Esophagus squamous epithelium (tissue), 5 donors: ENCODE results near the gene TRDMT1. TPM values are rescaled to one million over a fixed set of nuclear protein-coding genes. Genes with fewer than 3 reads are reported as not detected.

Experiments
- DNase-seq: peaks from one replicate; lab custom pipeline; 2025; lab: John Stamatoyannopoulos, UW
- H3K27ac ChIP-seq, 4 donors: fragments of 200-600 bp; sonication (generic); one replicate each; pipeline ENCODE4 v1.5.1; 2016 to 2019; ENCODE audit warnings: mild to moderate bottlenecking in 1 of 4
- H3K27me3 ChIP-seq, 4 donors: fragments of 200-600 bp; sonication (generic); 1 replicate in 3 of 4; 2 replicates in 1 of 4; pipeline versions ENCODE4 v1.5.1 to v1.6.0; 2017 to 2021; ENCODE audit warnings: antibody characterized with exemption in 1 of 4
- H3K36me3 ChIP-seq, 3 donors: fragments of 200-600 bp; sonication (generic); one replicate each; pipeline ENCODE4 v1.5.1; 2016 to 2019
- H3K4me1 ChIP-seq, 3 donors: fragments of 200-600 bp; sonication (generic); one replicate each; pipeline ENCODE4 v1.5.1; 2017 to 2019
- H3K4me3 ChIP-seq, 4 donors: fragments of 200-600 bp; sonication (generic); 1 replicate in 3 of 4; 2 replicates in 1 of 4; pipeline ENCODE4 v1.5.1; 2016 to 2019; ENCODE audit warnings: mild to moderate bottlenecking in 2 of 4, moderate library complexity in 1 of 4
- H3K9me3 ChIP-seq, 3 donors: fragments of 200-600 bp; sonication (generic); one replicate each; pipeline ENCODE4 v1.5.1; 2016 to 2019
- POLR2A ChIP-seq, 4 donors: fragments of 450-650 bp; IDR thresholded peaks; one replicate each; pipeline ENCODE4 v1.6.1; 2017; ENCODE audit warnings: antibody characterized with exemption in 4 of 4, mild to moderate bottlenecking in 4 of 4, moderate library complexity in 3 of 4
- WGBS, 2 donors: methylation state at CpG; one replicate each; pipeline ENCODE4 v1.1.5; 2018; 5-methylcytosine and 5-hydroxymethylcytosine counted together
- intact Hi-C: fragments of 100-400 bp; cut with DNase I; formaldehyde crosslinking; loops from one replicate; pipeline ENCODE4 v1.15.0; 2022
- total RNA-seq, 4 donors: library from RNA; depleted of rRNA; stranded (reverse); fragments of >200 nt; gene quantifications; one replicate each; pipeline ENCODE4 v1.1.0, GENCODE V29; 2016
- TF ChIP-seq, protein P1 (sequence below), 6 experiments: fragments of 450-650 bp in 4 of 6; fragments of 200-600 bp in 2 of 6; sonication (generic) in 2 of 6; IDR thresholded peaks; one replicate each; pipeline ENCODE4 v1.5.1; 2016 to 2019; ENCODE audit warnings: antibody characterized with exemption in 6 of 6, mild to moderate bottlenecking in 4 of 6, moderate library complexity in 4 of 6
- donor health status: DM: yes; HTN: yes; CAD: no.

Gene TRDMT1
- total RNA-seq, 4 donors from 2014 or later, result 1.3 to 5.9 (median 2.6) TPM

DNA sequence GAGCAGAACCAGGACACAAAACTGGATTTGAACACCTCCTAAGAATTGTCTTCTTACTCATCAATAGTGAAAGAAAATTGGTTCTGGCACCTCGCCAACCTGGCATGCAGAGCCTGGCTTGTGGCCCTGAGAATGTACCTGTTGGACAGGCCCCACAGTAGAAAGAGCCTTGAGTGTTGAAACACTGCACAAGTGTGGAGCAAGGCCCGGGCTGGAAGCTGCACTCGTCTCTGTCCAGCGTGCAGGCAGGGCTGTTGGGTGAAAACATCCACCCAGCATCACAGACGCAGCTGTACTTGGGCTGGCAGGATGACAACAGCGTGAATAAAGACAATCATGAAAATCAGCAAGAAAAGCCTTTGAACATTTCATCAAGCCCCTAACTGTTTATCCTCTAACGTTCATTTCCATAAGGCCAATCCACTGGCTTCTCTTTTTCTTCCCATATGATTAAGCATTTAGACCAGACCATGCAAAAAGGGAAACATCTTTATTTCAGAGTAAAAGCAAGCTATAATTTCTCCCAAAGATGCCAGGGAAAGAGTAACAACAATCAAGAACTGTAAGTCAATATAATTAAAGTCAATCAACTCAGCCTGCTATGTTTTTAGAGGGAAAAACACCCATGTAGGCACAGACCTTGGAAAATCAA lies 87.5 kb downstream of the TRDMT1 start:
- H3K9me3 ChIP-seq, result no peaks in the 10 kb centered on the region
- intact Hi-C loops, result no loop called here
- H3K27ac ChIP-seq, result no peak overlapping the region
- no peaks in the 10 kb centered on the region for H3K4me1 ChIP-seq
- H3K27me3 ChIP-seq, result no peaks in the 10 kb centered on the region
- no peak overlapping the region for H3K4me3 ChIP-seq
- H3K36me3 ChIP-seq, result no peaks in the 10 kb centered on the region
- TF ChIP-seq, protein P1, sequence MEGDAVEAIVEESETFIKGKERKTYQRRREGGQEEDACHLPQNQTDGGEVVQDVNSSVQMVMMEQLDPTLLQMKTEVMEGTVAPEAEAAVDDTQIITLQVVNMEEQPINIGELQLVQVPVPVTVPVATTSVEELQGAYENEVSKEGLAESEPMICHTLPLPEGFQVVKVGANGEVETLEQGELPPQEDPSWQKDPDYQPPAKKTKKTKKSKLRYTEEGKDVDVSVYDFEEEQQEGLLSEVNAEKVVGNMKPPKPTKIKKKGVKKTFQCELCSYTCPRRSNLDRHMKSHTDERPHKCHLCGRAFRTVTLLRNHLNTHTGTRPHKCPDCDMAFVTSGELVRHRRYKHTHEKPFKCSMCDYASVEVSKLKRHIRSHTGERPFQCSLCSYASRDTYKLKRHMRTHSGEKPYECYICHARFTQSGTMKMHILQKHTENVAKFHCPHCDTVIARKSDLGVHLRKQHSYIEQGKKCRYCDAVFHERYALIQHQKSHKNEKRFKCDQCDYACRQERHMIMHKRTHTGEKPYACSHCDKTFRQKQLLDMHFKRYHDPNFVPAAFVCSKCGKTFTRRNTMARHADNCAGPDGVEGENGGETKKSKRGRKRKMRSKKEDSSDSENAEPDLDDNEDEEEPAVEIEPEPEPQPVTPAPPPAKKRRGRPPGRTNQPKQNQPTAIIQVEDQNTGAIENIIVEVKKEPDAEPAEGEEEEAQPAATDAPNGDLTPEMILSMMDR (IDR thresholded peaks at IDR 0.05), result no peak
- TF ChIP-seq POLR2A (IDR thresholded peaks at IDR 0.05), result no peak
- 53 to 57% methylated on average over 3 to 6 of the region's 7 CpGs for WGBS, 2 donors
- no peak for DNase-seq

DNA sequence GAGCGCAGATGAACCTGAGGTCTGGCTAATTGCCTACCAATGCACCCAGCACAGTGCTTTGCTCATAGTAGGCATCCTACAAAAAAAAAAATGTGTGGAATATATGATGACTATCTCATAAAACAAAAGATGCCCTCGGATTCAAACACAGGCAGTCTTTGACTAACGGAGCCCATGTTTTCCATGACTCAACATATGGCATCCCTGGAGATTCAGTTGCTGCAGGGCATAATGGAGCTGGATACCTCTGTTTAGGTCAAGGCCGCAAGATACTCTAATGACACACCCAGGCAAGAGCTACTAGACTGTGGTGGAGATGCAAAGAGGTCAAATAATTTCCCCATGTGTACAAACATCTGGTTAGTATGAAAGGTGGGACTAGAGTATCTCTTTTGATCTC lies 88.1 kb downstream of the TRDMT1 start:
- Histone ChIP-seq H3K9me3 (no peaks in the 10 kb centered on the region), H3K4me1 (no peaks in the 10 kb centered on the region), H3K4me3 (no peak overlapping the region), H3K27ac (no peak overlapping the region), H3K27me3 (no peaks in the 10 kb centered on the region), H3K36me3 (no peaks in the 10 kb centered on the region)
- no peak for DNase-seq
- 75 to 76% methylated on average over 4 of the region's 4 CpGs for WGBS, 2 donors
- intact Hi-C loops, result no loop called here
- TF ChIP-seq, protein P1 (IDR thresholded peaks at IDR 0.05), result no peak
- TF ChIP-seq POLR2A (IDR thresholded peaks at IDR 0.05), result no peak

DNA sequence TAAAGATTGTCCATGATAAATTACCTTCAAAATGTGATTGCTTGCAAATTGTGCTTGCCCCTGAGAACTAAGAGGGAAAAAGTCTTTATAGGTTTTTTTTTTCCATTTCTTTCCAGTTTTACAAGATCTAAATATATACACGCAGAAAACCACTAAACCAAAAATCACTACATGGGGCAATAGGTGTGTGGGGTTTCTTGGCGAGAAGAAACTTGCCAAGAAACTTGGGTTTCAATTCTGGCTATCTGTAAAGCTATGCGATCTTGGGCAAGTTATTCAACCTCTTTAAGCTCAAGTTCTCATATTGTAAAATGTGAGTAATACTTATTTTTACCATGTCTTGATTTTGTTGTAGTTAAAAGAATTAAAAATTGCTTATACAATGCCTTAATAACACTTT lies 88.9 kb downstream of the TRDMT1 start:
- Histone ChIP-seq H3K27ac (no peak overlapping the region), H3K9me3 (no peaks in the 10 kb centered on the region), H3K4me1 (no peaks in the 10 kb centered on the region), H3K36me3 (no peaks in the 10 kb centered on the region), H3K27me3 (no peaks in the 10 kb centered on the region), H3K4me3 (no peak overlapping the region)
- intact Hi-C loops, result no loop called here
- no peak for DNase-seq
- 51 to 62% methylated on average over 3 of the region's 3 CpGs for WGBS, 2 donors
- TF ChIP-seq, protein P1 (IDR thresholded peaks at IDR 0.05), result no peak
- TF ChIP-seq POLR2A (IDR thresholded peaks at IDR 0.05), result no peak

DNA sequence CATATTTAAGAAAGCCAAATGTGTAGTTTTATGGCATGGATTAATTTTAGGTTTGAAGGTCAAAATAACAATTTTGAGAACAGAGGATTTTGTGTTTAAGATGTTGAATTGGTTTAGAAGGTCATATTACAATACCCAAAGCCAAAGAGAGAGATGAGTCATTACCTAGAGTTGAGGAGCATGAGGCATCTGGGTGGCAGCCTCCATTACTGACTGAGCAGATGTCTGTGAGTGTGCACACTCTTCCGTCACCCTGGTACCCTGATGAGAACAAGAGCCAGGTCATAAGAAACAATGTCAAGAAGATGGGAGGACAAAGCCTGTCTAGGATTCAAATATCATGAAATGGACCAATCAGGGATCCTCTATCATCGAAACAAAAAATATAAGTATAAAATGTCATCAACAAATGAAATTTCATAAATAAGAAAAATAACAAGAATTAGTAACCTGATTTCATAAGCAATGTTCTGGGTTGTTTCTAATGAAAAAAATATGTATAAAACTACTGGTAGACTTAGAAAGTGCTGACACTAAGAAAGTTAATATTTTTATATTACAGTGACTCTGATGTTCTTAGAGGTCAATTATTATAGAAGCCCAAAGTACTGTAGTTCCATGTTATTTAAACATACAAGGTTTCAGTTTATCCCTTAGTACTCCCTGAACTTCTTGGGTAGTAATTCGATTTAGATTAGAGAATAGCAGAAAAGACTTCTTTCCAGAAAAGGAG lies 91.8 kb downstream of the TRDMT1 start:
- Histone ChIP-seq H3K4me3 (no peak overlapping the region), H3K27ac (no peak overlapping the region), H3K4me1 (no peaks in the 10 kb centered on the region), H3K36me3 (no peaks in the 10 kb centered on the region), H3K9me3 (no peaks in the 10 kb centered on the region), H3K27me3 (no peaks in the 10 kb centered on the region)
- WGBS, 2 donors, result 85 to 89% methylated on average over 3 of the region's 3 CpGs
- intact Hi-C loops, result no loop called here
- no peak for DNase-seq
- TF ChIP-seq, protein P1 (IDR thresholded peaks at IDR 0.05), result no peak
- no peak for TF ChIP-seq POLR2A (IDR thresholded peaks at IDR 0.05)

DNA sequence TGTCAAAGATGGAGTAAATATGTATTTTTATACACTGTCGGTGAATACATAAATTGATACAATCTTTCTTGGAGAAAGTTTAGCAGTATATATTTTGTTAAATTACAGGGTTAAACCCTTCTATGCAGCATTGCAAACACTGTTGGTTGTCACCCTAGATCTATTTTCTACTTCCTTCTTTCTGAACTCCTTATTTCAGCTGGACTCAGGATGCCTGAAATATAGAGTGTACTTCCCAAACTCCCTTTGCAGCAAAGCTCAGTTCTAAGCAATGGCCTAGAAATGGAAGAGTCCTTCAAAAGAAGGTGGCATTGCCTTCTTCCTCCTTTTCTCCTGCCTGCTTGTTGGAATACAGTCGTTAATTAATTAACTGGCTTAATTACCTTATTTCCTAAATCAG lies 92.4 kb downstream of the TRDMT1 start:
- intact Hi-C loops, result no loop called here
- H3K4me3 ChIP-seq, result no peak overlapping the region
- no peak for TF ChIP-seq POLR2A (IDR thresholded peaks at IDR 0.05)
- TF ChIP-seq, protein P1 (IDR thresholded peaks at IDR 0.05), result no peak

More for the DNA sequence above, 92.4 kb downstream of the TRDMT1 start:
- H3K27me3 ChIP-seq, result no peaks in the 10 kb centered on the region
- 88 to 92% methylated on average over 2 of the region's 2 CpGs for WGBS, 2 donors
- H3K27ac ChIP-seq, result no peak overlapping the region
- H3K4me1 ChIP-seq, result no peaks in the 10 kb centered on the region
- no peaks in the 10 kb centered on the region for H3K9me3 ChIP-seq
- DNase-seq, result no peak
- H3K36me3 ChIP-seq, result no peaks in the 10 kb centered on the region
